ENCODE data around the gene KIAA0408.
"Not testable (repeated sequence)": the region's sequence is repeated elsewhere in the genome, so short reads cannot be mapped to it uniquely, and the experiment has no call there.

KIAA0408 gene

GRCh38 chr6:127420556-127420955 lies 38.6 kb downstream of the KIAA0408 start:
- Histone ChIP-seq H3K9ac (ENCODE audit: low read depth in 1 of 2, low read length in 2 of 2) (no peak overlapping the region), H3K4me1 (ENCODE audit: control insufficient read depth in 2 of 2, insufficient read depth in 2 of 2, low read length in 2 of 2) (peaks cover 0 to 3% of the 10 kb centered on the region in 2 donors), H3K36me3 (ENCODE audit: control insufficient read depth in 2 of 2, insufficient read depth in 2 of 2, low read length in 2 of 2) (no peaks in the 10 kb centered on the region), H3K4me3 (ENCODE audit: low read length in 2 of 2) (no peak overlapping the region), H3K9me3 (ENCODE audit: control insufficient read depth in 2 of 2, low read length in 2 of 2) (no peaks in the 10 kb centered on the region), H3K27ac (ENCODE audit: low read depth in 2 of 2, low read length in 2 of 2) (no peak overlapping the region), H3K27me3 (ENCODE audit: control insufficient read depth in 2 of 2, insufficient read depth in 2 of 2, low read length in 2 of 2) (no peaks in the 10 kb centered on the region)

GRCh38 chr6:127415096-127415495 lies 44.1 kb downstream of the KIAA0408 start:
- H3K9ac ChIP-seq (ENCODE audit: low read depth in 1 of 2, low read length in 2 of 2): no peak overlapping the region
- no peak overlapping the region for H3K27ac ChIP-seq (ENCODE audit: low read depth in 2 of 2, low read length in 2 of 2)
- H3K36me3 ChIP-seq (ENCODE audit: control insufficient read depth in 2 of 2, insufficient read depth in 2 of 2, low read length in 2 of 2): no peaks in the 10 kb centered on the region
- H3K9me3 ChIP-seq (ENCODE audit: control insufficient read depth in 2 of 2, low read length in 2 of 2): no peaks in the 10 kb centered on the region
- H3K4me1 ChIP-seq (ENCODE audit: control insufficient read depth in 2 of 2, insufficient read depth in 2 of 2, low read length in 2 of 2): no peaks in the 10 kb centered on the region
- no peaks in the 10 kb centered on the region for H3K27me3 ChIP-seq (ENCODE audit: control insufficient read depth in 2 of 2, insufficient read depth in 2 of 2, low read length in 2 of 2)
- H3K4me3 ChIP-seq (ENCODE audit: low read length in 2 of 2): no peak overlapping the region

- not testable (repeated sequence) for H3K27ac ChIP-seq (ENCODE audit: low read depth in 2 of 2, low read length in 2 of 2); H3K27me3 ChIP-seq (ENCODE audit: control insufficient read depth in 2 of 2, insufficient read depth in 2 of 2, low read length in 2 of 2); H3K9me3 ChIP-seq (ENCODE audit: control insufficient read depth in 2 of 2, low read length in 2 of 2); H3K4me1 ChIP-seq (ENCODE audit: control insufficient read depth in 2 of 2, insufficient read depth in 2 of 2, low read length in 2 of 2); H3K36me3 ChIP-seq (ENCODE audit: control insufficient read depth in 2 of 2, insufficient read depth in 2 of 2, low read length in 2 of 2); H3K9ac ChIP-seq (ENCODE audit: low read depth in 1 of 2, low read length in 2 of 2); H3K4me3 ChIP-seq (ENCODE audit: low read length in 2 of 2)
Observed at GRCh38 chr6:127413123-127413522, 46.1 kb downstream of the KIAA0408 start.

GRCh38 chr6:127412016-127412415 lies 47.2 kb downstream of the KIAA0408 start:
- H3K27me3 ChIP-seq (ENCODE audit: control insufficient read depth in 2 of 2, insufficient read depth in 2 of 2, low read length in 2 of 2); H3K27ac ChIP-seq (ENCODE audit: low read depth in 2 of 2, low read length in 2 of 2); H3K4me3 ChIP-seq (ENCODE audit: low read length in 2 of 2); H3K4me1 ChIP-seq (ENCODE audit: control insufficient read depth in 2 of 2, insufficient read depth in 2 of 2, low read length in 2 of 2); H3K9ac ChIP-seq (ENCODE audit: low read depth in 1 of 2, low read length in 2 of 2); H3K36me3 ChIP-seq (ENCODE audit: control insufficient read depth in 2 of 2, insufficient read depth in 2 of 2, low read length in 2 of 2); H3K9me3 ChIP-seq (ENCODE audit: control insufficient read depth in 2 of 2, low read length in 2 of 2): not testable (repeated sequence)

All from mucosa of rectum (tissue), 2 donors.